Measurements from ENCODE around the gene EPDR1. TPM values are rescaled to one million over a fixed set of nuclear protein-coding genes. Genes with fewer than 3 reads are reported as not detected.

The EPDR1 gene
- total RNA-seq, 1 experiment from 2014 or later = 5.3 TPM

GRCh38 chr7:37945336-37945735 is 24.9 kb downstream of the EPDR1 start:
- Histone ChIP-seq H3K4ac (ENCODE audit: low read depth, low read length) (no peak overlapping the region), H2BK120ac (ENCODE audit: low read depth, low read length, poor library complexity, severe bottlenecking) (no peak overlapping the region), H2BK5ac (ENCODE audit: insufficient read length, low read length) (no peak overlapping the region), H3K4me1 (ENCODE audit: insufficient read depth, low read length) (no peaks in the 10 kb centered on the region), H4K20me1 (ENCODE audit: control insufficient read depth, insufficient read depth, insufficient read length) (no peaks in the 10 kb centered on the region), H3K4me2 (ENCODE audit: insufficient read depth, insufficient read length, low read length) (no peak overlapping the region), H3K79me2 (ENCODE audit: insufficient read depth, low read length) (no peaks in the 10 kb centered on the region), H3K27ac (ENCODE audit: insufficient read length, low read depth, low read length) (no peak overlapping the region), H2AFZ (ENCODE audit: low read length) (no peak overlapping the region), H4K91ac (ENCODE audit: insufficient read length, low read depth, low read length) (no peak overlapping the region), H3K9ac (ENCODE audit: extremely low read depth, insufficient read length, low read length) (no peak overlapping the region), H3K23ac (ENCODE audit: insufficient read length, low read depth, low read length) (no peak overlapping the region), H4K5ac (ENCODE audit: insufficient read length, low read depth, low read length) (no peak overlapping the region), H2BK20ac (ENCODE audit: low read depth, low read length, poor library complexity, severe bottlenecking) (no peak overlapping the region), H3K79me1 (ENCODE audit: insufficient read depth, low read depth, low read length, poor library complexity, severe bottlenecking) (no peaks in the 10 kb centered on the region), H3K56ac (ENCODE audit: insufficient read length, low read depth, low read length) (no peak overlapping the region), H3K27me3 (ENCODE audit: insufficient read depth, low read length) (no peaks in the 10 kb centered on the region), H3K23me2 (ENCODE audit: insufficient read length, low read depth, low read length, poor library complexity, severe bottlenecking) (no peaks in the 10 kb centered on the region), H2BK12ac (ENCODE audit: insufficient read length, low read depth, low read length) (no peak overlapping the region), H3T11ph (ENCODE audit: low read length) (no peak overlapping the region), H4K8ac (replicated peaks; ENCODE audit: insufficient read length, low read depth, low read length) (no peak overlapping the region), H2BK15ac (ENCODE audit: low read depth, low read length) (no peak overlapping the region), H2AK5ac (ENCODE audit: insufficient read length, low read length) (no peak overlapping the region), H3K9me3 (ENCODE audit: control insufficient read depth, low read depth, low read length) (no peaks in the 10 kb centered on the region), H3K18ac (ENCODE audit: insufficient read length, low read depth, low read length) (no peak overlapping the region), H3K14ac (ENCODE audit: insufficient read depth, low read length) (no peak overlapping the region)
- H3K4me1 Mint-ChIP-seq = peaks cover 13 to 14% of the 10 kb centered on the region in 2 experiments
- H3K27me3 Mint-ChIP-seq (ENCODE audit: low read depth) = no peaks in the 10 kb centered on the region
- H3K9me3 Mint-ChIP-seq = no peaks in the 10 kb centered on the region
- no peak for TF ChIP-seq CTCF (conservative IDR thresholded peaks at IDR 0.05)
- no peaks in the 10 kb centered on the region for H3K36me3 Mint-ChIP-seq (ENCODE audit: insufficient read depth in 1 of 3, low read depth in 3 of 3)
- no peak overlapping the region for H3K27ac Mint-ChIP-seq
- no peak overlapping the region for H3K4me3 Mint-ChIP-seq
- WGBS (ENCODE audit: extremely low coverage, insufficient read length, low lambda C conversion rate) = no CpG with 5 or more reads among the region's 4 CpGs
- DNase-seq = no peak

All from H9 (cell line).